Stimulated activated naive CD8-positive, alpha-beta T cell treated with anti-CD3 and anti-CD28 coated beads, Interleukin-15, Interleukin-2, amounts not matched to agents 100 ng/mL and 50 ng/mL, for 24 hours (primary cell): ENCODE data around the gene TMTC2.

Experiments used
- H3K27ac Mint-ChIP-seq: one replicate; pipeline ENCODE4 v1.8.0; 2021; ENCODE audit warnings: mild to moderate bottlenecking, mixed read lengths
- H3K27me3 Mint-ChIP-seq: one replicate; pipeline ENCODE4 v1.8.0; 2021; ENCODE audit warnings: mixed read lengths
- H3K36me3 Mint-ChIP-seq: one replicate; pipeline ENCODE4 v1.8.0; 2021; ENCODE audit warnings: low read depth, mixed read lengths
- H3K4me1 Mint-ChIP-seq: one replicate; pipeline ENCODE4 v1.8.0; 2021; ENCODE audit warnings: low read depth, mixed read lengths
- H3K4me3 Mint-ChIP-seq: one replicate; pipeline ENCODE4 v1.8.0; 2021; ENCODE audit warnings: mild to moderate bottlenecking, mixed read lengths
- H3K9me3 Mint-ChIP-seq: one replicate; pipeline ENCODE4 v1.8.0; 2021; ENCODE audit warnings: mixed read lengths

Gene TMTC2

GRCh38 chr12:82694276-82694675 lies 7.6 kb downstream of the TMTC2 start:
- Mint-ChIP-seq H3K36me3 (no peaks in the 10 kb centered on the region), H3K9me3 (no peaks in the 10 kb centered on the region), H3K4me1 (no peaks in the 10 kb centered on the region), H3K4me3 (no peak overlapping the region), H3K27me3 (peaks cover 4% of the 10 kb centered on the region), H3K27ac (no peak overlapping the region)

DNA sequence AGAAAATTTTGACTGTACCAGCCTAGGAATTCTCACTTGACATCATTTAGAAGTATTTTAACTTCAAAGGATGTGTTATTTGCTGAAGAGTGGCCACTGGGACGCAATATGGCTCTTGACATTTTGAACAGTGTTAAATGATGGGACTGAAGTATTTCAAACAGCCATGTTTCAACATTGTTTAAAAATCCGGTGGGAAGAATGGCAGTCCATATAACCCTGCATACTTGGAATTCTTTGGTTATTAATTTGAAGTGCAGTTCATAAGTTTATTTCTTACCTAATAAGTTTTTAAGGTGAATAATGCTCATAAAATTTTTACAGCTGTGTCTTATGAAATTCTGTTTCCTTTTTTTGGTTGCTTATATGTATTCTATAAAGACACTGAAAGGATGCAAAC lies 8.3 kb downstream of the TMTC2 start:
- Mint-ChIP-seq H3K27ac (no peak overlapping the region), H3K27me3 (peaks cover 2% of the 10 kb centered on the region), H3K4me3 (no peak overlapping the region), H3K36me3 (no peaks in the 10 kb centered on the region), H3K4me1 (no peaks in the 10 kb centered on the region), H3K9me3 (no peaks in the 10 kb centered on the region)

- Mint-ChIP-seq H3K9me3 (no peaks in the 10 kb centered on the region), H3K36me3 (no peaks in the 10 kb centered on the region), H3K27me3 (no peaks in the 10 kb centered on the region), H3K4me1 (no peaks in the 10 kb centered on the region), H3K27ac (no peak overlapping the region), H3K4me3 (no peak overlapping the region)
These were observed 8.8 kb downstream of the TMTC2 start for GRCh38 chr12:82695531-82695930.

DNA sequence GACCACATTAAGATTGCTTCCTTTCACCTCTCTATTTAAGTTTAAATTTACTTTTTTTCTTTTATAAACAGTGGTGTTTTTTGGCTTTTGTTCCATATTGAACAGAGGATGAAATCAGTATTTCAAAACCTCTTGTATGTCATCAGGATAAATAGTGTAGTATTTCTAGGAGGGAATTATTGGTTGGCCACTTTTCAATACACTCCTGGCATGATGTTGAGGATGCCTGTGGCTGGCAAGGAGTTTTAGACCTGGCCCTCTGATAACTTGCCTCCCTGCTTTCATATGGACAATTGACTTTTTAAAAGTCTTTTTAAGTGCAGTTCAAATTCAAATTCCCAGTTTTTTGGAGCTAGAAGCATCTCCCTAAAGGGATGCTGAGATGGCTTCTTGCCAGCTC lies 9.8 kb downstream of the TMTC2 start:
- Mint-ChIP-seq H3K4me1 (no peaks in the 10 kb centered on the region), H3K27me3 (no peaks in the 10 kb centered on the region), H3K36me3 (no peaks in the 10 kb centered on the region), H3K9me3 (no peaks in the 10 kb centered on the region), H3K27ac (no peak overlapping the region), H3K4me3 (no peak overlapping the region)

DNA sequence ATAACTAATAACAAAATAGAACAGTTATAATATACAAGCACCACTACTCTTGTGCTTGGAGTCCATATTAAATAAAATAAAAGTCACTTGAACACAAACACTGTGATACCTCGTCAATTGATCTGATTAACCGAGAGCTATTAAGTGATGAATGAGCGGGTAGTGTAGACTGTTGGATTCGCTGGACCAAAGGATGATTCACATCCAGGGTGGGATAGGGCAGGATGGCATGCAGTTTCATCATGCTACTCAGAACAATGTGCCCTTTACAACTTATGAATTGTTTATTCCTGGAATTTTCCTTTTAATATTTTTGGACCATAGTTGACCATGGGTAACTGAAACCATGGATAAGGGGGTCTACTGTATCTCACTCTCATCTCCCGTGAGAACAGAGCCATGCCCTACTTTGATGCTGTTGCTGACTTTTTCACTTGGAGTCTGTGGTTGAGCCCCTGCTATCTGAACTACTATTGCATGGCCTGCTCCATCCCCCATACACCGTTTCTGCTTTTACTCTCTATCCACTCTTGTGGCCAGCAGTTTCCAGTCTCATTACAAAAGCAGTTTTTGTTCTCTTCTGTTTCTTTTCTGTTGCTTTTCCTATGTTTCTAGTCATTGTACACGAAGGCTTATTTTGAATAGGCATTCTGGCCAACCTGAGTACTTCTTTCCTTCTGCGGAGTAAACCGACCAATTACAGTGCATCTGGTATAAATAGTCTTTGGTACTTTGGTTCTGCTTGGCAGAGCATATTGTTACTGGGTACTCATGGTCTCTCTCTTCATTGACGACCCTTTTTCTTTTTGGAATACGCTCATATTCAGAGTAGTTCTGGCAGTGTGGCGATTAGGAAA lies 12.2 kb downstream of the TMTC2 start:
- Mint-ChIP-seq H3K27ac (no peak overlapping the region), H3K4me1 (no peaks in the 10 kb centered on the region), H3K9me3 (no peaks in the 10 kb centered on the region), H3K27me3 (no peaks in the 10 kb centered on the region), H3K4me3 (no peak overlapping the region), H3K36me3 (no peaks in the 10 kb centered on the region)

DNA sequence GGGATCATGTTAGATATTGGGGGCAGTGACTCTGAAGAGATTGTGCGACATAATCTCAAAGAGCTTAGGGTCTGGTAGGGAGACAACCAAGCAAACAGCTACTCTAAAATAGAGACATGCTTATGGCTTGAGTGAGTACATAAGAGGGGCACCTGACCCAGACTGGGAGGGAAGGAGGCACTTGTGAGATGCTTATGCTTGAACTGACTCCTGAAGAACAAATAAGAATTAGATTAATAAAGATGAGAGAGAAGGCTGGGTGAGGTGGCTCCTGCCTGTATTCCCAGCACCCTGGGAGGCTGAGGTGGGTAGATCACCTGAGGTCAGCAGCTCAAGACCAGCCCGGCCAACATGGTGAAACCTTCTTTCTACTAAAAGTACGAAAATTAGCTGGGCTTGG lies 19.1 kb downstream of the TMTC2 start:
- H3K27me3 Mint-ChIP-seq: no peaks in the 10 kb centered on the region
- no peaks in the 10 kb centered on the region for H3K9me3 Mint-ChIP-seq
- no peak overlapping the region for H3K4me3 Mint-ChIP-seq
- no peaks in the 10 kb centered on the region for H3K4me1 Mint-ChIP-seq
- no peak overlapping the region for H3K27ac Mint-ChIP-seq
- no peaks in the 10 kb centered on the region for H3K36me3 Mint-ChIP-seq

GRCh38 chr12:82708061-82708879 lies 21.6 kb downstream of the TMTC2 start:
- H3K36me3 Mint-ChIP-seq: peaks cover 5% of the 10 kb centered on the region
- H3K4me3 Mint-ChIP-seq: no peak overlapping the region
- H3K27me3 Mint-ChIP-seq: no peaks in the 10 kb centered on the region
- H3K4me1 Mint-ChIP-seq: no peaks in the 10 kb centered on the region
- no peak overlapping the region for H3K27ac Mint-ChIP-seq
- H3K9me3 Mint-ChIP-seq: peaks cover 5% of the 10 kb centered on the region

DNA sequence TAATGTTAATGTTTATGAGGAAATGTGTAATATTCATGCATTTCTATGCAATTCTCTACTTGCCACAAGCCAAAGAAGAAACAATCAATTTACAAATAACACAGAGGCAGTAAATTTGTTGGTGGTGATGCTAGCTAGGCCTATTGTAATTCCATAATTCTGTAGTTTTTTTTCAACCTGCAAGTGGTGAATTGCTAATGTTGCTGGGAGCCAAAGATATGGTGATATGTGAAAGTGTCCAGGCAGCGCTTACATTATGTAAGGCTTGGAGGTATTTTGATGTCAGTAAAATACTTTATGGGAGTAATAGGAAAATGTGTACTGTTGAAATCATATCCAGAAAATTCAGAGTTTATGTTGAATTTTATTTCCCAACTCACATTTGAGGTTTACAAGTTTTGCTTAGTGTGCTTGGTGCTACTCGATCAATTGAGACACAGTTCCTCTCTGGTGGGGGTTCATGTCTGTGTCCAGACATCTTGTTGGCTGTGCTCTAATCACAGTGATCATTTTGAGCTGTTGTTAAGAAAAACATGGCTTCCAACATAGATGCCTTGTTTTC lies 23.2 kb downstream of the TMTC2 start:
- H3K27me3 Mint-ChIP-seq: no peaks in the 10 kb centered on the region
- H3K4me1 Mint-ChIP-seq: no peaks in the 10 kb centered on the region
- peaks cover 5% of the 10 kb centered on the region for H3K36me3 Mint-ChIP-seq
- H3K27ac Mint-ChIP-seq: no peak overlapping the region
- peaks cover 5% of the 10 kb centered on the region for H3K9me3 Mint-ChIP-seq
- H3K4me3 Mint-ChIP-seq: no peak overlapping the region

GRCh38 chr12:82710741-82711140 lies 24.0 kb downstream of the TMTC2 start:
- Mint-ChIP-seq H3K4me3 (no peak overlapping the region), H3K9me3 (peaks cover 5% of the 10 kb centered on the region), H3K4me1 (no peaks in the 10 kb centered on the region), H3K36me3 (peaks cover 5% of the 10 kb centered on the region), H3K27ac (no peak overlapping the region), H3K27me3 (no peaks in the 10 kb centered on the region)

DNA sequence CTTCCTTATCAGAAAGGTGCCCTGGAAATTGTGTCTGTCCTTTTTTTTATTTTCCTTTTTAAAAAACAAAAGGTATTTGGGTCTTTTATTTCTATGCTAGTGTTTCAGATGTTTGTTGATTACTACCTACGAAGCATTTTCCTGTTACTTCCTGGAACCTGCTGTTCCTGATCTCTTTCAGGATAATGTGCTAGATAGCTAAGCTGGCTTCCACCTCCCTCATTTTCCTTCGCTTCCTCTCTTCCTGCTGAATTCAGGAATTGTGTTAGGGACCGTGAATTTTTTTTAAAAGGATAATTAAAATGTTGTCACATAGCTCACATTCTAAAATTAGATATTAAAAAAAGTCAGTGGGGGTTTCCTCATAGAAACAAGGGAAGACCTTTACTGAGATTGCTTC lies 27.7 kb downstream of the TMTC2 start:
- no peak overlapping the region for H3K4me3 Mint-ChIP-seq
- H3K27me3 Mint-ChIP-seq: no peaks in the 10 kb centered on the region
- H3K36me3 Mint-ChIP-seq: peaks cover 5% of the 10 kb centered on the region
- no peak overlapping the region for H3K27ac Mint-ChIP-seq
- H3K9me3 Mint-ChIP-seq: peaks cover 5% of the 10 kb centered on the region
- no peaks in the 10 kb centered on the region for H3K4me1 Mint-ChIP-seq

- Mint-ChIP-seq H3K4me1 (peaks cover 9% of the 10 kb centered on the region), H3K27ac (no peak overlapping the region), H3K4me3 (no peak overlapping the region), H3K36me3 (no peaks in the 10 kb centered on the region), H3K9me3 (no peaks in the 10 kb centered on the region), H3K27me3 (no peaks in the 10 kb centered on the region)
These were observed 35.0 kb downstream of the TMTC2 start for GRCh38 chr12:82721726-82722125.

GRCh38 chr12:82723093-82723492 lies 36.4 kb downstream of the TMTC2 start:
- H3K27me3 Mint-ChIP-seq: no peaks in the 10 kb centered on the region
- H3K9me3 Mint-ChIP-seq: no peaks in the 10 kb centered on the region
- H3K36me3 Mint-ChIP-seq: no peaks in the 10 kb centered on the region
- no peak overlapping the region for H3K27ac Mint-ChIP-seq
- H3K4me3 Mint-ChIP-seq: no peak overlapping the region
- peaks cover 9% of the 10 kb centered on the region for H3K4me1 Mint-ChIP-seq

DNA sequence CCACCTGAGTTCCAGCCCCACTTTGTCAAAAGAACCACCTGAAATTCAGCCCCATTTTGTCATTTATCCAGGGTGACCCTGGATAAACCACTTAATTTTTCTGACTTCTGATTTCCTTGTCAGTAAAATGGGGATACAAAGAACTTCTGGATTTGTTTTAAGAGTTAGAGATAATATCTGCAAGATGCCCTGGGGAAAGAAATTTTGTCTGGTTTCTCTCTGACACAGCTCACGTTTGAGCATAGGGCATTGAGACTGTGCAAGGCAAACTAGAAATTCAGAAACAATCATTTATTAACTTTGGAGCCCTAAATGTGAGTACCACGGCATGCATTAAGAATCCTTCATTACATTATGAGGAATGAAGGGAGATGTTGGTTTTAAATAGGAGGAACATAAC lies 37.2 kb downstream of the TMTC2 start:
- no peak overlapping the region for H3K4me3 Mint-ChIP-seq
- H3K9me3 Mint-ChIP-seq: no peaks in the 10 kb centered on the region
- H3K27me3 Mint-ChIP-seq: no peaks in the 10 kb centered on the region
- H3K36me3 Mint-ChIP-seq: no peaks in the 10 kb centered on the region
- H3K27ac Mint-ChIP-seq: no peak overlapping the region
- peaks cover 9% of the 10 kb centered on the region for H3K4me1 Mint-ChIP-seq

GRCh38 chr12:82725741-82726140 lies 39.0 kb downstream of the TMTC2 start:
- H3K4me1 Mint-ChIP-seq: peaks cover 9% of the 10 kb centered on the region
- no peaks in the 10 kb centered on the region for H3K36me3 Mint-ChIP-seq
- no peaks in the 10 kb centered on the region for H3K9me3 Mint-ChIP-seq
- no peaks in the 10 kb centered on the region for H3K27me3 Mint-ChIP-seq
- no peak overlapping the region for H3K27ac Mint-ChIP-seq
- no peak overlapping the region for H3K4me3 Mint-ChIP-seq

DNA sequence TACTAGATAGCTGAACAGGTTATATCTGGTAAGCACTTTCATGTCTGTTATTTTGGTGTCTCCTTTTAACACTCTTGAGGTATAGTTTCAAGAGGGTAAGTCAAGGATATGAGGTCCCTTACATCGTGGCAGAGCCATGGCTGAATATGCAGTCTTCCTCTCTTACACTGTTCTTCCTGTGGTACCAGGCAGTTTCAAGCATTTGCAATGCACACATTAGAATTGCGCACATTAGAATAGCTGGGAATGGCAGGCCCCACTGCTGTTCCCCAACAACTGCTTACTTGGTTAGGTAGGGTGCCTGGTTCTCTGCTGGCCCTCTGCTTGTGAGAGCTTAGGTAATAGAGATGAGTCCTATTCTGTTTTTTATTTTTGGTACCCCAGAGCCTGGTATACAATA lies 41.2 kb downstream of the TMTC2 start:
- Mint-ChIP-seq H3K27ac (no peak overlapping the region), H3K36me3 (no peaks in the 10 kb centered on the region), H3K4me3 (no peak overlapping the region), H3K9me3 (no peaks in the 10 kb centered on the region), H3K27me3 (no peaks in the 10 kb centered on the region), H3K4me1 (peaks cover 6% of the 10 kb centered on the region)
